ENCODE data around the gene FSTL3. TPM values are rescaled to one million over a fixed set of nuclear protein-coding genes. Genes with fewer than 3 reads are reported as not detected.

The FSTL3 gene
- total and polyA plus RNA-seq, 2 of the 13 experiments (the other 11 are each of a cell fraction or from before 2014, with no cell fraction given): 13.5 to 15.6 TPM

DNA sequence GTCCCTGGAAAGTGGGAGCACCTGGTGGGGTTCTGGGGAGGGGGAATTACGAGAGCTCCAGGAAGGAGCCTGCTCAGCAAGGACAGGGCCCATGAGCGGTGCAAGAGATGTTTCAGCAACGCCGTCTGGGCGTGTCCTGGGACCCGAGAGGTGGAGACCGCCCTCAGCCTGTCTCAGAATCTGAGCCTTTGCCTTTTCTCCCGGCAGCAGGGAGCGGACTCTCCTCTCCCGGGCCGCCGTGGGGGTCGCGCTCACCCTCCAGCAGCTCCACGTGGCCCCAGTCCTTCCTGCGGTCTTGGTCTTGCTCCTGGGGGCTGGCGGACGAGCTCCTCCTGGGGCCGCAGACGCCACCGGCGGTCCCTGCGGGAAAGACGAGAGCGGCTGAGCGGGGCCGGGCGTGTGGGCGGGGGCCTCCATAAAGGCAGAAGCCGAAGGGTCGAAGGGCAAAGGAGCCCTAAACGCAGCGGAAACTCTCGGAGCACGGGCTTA is 43.6 kb upstream of the FSTL3 start (continued):
- TF ChIP-seq CSRNP2 (CRISPR knock-in tag; conservative IDR thresholded peaks at IDR 0.05; ENCODE audit: low read depth) (no peak), BCLAF1 (IDR thresholded peaks at IDR 0.05) (no peak), GATAD2A (CRISPR knock-in tag; IDR thresholded peaks at IDR 0.05) (no peak), U2AF2 (IDR thresholded peaks at IDR 0.05; ENCODE audit: low read depth, low read length) (no peak), ZNF329 (CRISPR knock-in tag; IDR thresholded peaks at IDR 0.05; ENCODE audit: low read depth) (no peak), CENPT (CRISPR knock-in tag; IDR thresholded peaks at IDR 0.05; ENCODE audit: low read depth) (no peak), SALL2 (CRISPR knock-in tag; IDR thresholded peaks at IDR 0.05) (no peak; the same call in 1 of the 2 replicates), NCOA1 (CRISPR knock-in tag; IDR thresholded peaks at IDR 0.05) (no peak), HNF4A (CRISPR knock-in tag; IDR thresholded peaks at IDR 0.05) (peak; percentile 28)
- TF ChIP-seq, protein P1, sequence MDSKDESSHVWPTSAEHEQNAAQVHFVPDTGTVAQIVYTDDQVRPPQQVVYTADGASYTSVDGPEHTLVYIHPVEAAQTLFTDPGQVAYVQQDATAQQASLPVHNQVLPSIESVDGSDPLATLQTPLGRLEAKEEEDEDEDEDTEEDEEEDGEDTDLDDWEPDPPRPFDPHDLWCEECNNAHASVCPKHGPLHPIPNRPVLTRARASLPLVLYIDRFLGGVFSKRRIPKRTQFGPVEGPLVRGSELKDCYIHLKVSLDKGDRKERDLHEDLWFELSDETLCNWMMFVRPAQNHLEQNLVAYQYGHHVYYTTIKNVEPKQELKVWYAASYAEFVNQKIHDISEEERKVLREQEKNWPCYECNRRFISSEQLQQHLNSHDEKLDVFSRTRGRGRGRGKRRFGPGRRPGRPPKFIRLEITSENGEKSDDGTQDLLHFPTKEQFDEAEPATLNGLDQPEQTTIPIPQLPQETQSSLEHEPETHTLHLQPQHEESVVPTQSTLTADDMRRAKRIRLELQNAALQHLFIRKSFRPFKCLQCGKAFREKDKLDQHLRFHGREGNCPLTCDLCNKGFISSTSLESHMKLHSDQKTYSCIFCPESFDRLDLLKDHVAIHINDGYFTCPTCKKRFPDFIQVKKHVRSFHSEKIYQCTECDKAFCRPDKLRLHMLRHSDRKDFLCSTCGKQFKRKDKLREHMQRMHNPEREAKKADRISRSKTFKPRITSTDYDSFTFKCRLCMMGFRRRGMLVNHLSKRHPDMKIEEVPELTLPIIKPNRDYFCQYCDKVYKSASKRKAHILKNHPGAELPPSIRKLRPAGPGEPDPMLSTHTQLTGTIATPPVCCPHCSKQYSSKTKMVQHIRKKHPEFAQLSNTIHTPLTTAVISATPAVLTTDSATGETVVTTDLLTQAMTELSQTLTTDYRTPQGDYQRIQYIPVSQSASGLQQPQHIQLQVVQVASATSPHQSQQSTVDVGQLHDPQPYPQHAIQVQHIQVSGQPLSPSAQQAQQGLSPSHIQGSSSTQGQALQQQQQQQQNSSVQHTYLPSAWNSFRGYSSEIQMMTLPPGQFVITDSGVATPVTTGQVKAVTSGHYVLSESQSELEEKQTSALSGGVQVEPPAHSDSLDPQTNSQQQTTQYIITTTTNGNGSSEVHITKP (CRISPR knock-in tag; IDR thresholded peaks at IDR 0.05; ENCODE audit: low read depth): no peak
- TF ChIP-seq, protein P2, sequence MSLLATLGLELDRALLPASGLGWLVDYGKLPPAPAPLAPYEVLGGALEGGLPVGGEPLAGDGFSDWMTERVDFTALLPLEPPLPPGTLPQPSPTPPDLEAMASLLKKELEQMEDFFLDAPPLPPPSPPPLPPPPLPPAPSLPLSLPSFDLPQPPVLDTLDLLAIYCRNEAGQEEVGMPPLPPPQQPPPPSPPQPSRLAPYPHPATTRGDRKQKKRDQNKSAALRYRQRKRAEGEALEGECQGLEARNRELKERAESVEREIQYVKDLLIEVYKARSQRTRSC (CRISPR knock-in tag; IDR thresholded peaks at IDR 0.05; ENCODE audit: low read depth): no peak

Measured in HepG2 (cell line).